ENCODE measurements around the gene GPLD1. TPM values are rescaled to one million over a fixed set of nuclear protein-coding genes. Genes with fewer than 3 reads are reported as not detected.
"Not testable (repeated sequence)": the region's sequence is repeated elsewhere in the genome, so short reads cannot be mapped to it uniquely, and the experiment has no call there.

GPLD1 gene
- total RNA-seq, 1 donor from 2014 or later = 1.4 TPM

DNA sequence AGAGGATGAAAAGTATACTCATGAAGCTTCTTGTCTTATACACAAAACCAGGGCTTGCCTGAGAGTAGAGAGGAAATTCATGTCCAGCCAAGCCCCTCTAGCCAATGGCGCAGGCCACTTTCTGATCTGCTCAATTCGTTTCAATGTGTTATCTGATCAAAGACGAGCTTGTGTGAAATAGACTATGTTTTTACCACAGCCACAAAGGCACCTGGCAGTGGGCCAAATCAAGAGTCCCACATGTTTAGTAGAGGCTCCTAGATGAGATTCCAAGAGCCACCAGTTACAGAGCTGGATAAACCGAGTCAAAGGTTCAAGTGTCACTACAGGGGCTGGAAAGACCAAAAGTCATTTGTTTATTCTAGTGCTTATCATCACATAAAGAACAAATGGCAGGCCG lies 34.9 kb downstream of the GPLD1 start:
- ATAC-seq = no peak

DNA sequence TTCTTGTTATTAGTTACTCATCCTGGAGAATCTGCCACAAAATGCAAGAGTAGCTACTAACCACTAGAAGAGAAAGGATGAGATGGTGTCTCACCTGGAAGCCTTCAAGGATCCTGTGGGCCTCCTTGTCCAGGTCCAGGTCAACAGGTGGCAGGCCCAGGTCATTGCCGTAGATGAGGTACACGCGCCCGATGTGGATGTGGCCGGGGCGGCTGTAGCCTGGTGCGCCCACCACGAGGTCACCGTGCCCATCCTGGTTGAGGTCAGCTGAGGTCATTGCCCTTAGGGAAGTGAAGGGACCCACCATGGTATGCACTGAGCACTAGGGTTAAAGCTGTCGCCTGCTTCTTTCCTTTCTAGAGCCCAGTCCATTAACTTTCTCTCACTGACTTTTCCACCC lies 35.5 kb downstream of the GPLD1 start:
- ATAC-seq = no peak

DNA sequence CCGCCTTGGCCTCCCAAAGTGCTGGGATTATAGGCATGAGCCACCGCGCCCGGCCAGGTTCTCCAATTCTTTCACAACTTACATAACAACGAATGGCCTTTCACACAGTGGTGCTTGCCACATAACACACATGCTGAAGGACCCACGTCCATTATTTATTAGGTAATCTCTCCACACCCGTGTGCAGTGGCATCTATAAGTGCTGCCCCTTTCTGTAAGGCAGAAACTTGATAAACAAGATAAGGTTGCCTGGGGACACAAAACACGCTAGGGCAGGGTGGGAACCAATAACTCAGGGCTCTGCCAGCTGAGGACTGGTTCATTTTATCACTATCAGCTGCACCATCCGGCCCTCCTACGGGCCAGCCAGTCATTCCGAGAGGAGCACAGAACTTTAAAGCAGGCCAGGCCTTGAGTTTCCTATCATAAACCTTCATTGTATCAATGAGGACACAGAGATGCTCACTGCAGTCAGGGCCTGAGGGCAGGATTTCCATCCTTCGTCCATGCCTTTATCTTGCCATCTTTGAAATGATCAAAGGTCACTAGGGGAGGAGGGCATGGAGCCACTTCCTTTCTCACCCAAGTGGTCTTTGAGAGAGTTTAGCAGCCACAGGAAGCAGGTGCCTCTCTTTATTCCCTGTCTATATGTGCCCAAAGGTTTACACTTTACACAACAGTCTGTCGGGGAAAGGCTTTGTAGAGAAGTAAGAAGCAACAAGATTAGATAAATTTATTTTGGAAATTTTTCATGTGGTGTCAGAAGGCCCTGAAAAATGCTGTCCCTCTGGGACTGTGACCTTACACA lies 37.6 kb downstream of the GPLD1 start:
- ATAC-seq = peak; percentile 28

DNA sequence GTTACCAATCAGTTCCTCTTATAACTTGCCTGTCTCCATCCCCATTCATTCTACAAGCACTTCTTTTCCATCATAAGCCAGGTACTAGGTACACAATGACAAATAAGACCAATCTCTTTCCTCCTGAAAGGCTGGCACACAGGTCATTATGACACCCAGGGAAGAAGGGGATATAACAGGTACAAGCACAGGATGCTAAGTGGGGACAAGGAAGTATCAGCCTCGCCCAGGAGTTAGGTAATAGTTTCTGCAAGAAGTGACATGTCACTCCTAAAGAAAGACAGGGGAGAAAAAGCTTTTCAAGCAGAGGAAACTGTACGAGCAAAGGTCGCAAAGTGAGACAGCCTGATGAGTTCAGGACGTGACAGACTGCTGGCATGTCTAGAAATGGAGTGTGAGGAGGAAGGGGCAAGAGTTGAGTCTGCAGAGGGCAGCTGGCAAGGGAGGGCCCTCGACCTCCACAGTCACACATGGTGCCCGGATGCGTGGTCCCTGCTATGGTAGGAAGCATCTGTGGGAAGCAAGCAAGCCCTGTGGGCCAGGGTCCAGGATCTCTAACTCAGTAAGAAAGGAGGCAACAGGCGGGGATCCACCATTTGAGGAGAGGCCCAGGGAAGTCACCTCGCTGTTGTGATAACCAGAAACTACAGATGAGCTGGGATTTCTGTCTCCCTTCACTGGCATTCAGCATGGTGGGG lies 40.4 kb downstream of the GPLD1 start:
- ATAC-seq = peak; percentile 93

DNA sequence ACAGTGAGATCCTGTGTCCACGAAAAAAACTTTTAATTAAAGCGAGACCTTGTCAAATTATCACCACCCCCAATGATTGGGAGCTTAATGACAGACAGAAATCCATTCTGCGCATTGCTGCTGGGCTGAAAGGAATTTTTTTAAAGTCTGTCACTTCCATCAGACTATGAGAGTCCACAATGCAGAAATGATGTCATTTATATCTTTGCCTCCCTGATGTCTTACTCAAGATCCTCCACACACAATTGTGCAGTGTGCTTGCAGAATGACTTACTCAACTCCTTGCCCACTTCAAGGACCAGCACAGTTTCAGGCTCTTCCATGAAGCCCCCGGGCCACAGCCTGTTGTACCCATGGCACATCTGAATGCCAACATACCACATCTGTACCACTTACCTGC lies 41.0 kb downstream of the GPLD1 start:
- ATAC-seq = peak; percentile 15

DNA sequence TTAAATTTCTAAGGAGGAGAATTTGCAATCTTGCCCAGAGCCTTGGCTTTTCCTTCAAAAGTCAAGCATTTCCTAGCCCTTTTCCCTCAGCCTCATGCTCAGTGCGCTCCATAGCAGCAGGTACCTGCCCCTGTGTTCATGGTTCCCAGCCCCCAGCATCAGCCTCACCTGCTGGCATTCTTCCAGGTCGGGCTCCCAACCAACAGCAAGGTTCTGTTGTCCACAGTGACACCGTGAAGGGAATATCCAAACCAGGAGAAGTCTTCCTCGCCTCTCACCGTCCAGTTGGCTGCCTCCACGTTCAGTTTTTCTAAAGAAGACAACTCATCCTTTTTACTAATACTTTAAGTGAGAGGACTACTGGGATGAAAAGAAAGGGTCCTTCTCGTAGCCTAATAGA lies 42.7 kb downstream of the GPLD1 start:
- no peak for ATAC-seq

DNA sequence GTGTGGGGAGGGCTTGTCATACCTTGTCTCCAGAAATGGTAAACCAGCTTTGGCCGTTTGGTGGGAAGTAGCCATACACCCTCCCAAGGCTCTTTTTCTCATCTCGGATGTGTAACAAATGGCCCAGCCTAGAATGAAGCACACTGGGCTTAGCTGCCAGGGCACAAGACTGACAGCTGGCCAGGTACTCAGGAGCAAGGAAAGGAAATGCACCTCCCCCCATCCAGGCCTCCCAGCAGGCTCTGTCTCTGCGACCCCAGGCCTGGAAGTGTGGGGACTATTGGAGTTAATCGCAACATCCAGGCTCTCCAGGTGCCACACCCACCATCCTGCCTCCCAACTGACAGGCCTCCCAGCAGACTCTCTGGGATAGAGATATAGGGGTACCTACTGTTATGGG lies 43.7 kb downstream of the GPLD1 start:
- no peak for ATAC-seq

DNA sequence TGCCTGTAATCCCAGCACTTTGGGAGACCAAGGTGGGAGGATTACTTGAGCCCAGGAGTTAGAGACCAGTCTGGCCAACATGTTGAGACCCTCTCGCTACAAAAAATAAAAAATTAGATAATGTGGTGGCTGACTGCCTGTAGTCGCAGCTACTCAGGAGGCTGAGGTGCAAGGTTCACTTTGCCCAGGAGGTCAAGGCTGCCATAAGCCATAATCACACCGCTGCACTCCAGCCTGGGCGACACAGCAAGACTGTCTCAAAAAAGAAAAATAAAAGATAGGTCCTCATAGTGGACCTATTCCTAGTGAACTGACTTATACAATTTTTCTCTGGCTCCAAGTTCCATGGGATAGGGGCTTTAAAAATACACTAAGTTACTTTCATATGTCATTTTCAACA lies 44.8 kb downstream of the GPLD1 start:
- no peak for ATAC-seq

DNA sequence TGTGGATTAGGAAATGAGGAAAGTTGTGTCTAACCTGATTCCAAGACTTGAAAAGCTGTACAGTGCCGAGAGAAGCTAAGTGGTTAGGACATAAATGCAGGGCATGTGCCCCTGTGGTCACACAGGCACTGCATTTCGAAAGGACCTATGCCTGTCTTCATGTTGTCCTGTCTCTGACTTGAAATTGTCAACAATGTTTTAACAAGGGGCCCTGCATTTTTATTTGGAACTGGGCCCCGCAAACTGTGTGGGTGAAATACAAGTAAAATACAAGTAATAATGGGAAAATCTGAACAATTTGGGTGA lies 47.8 kb downstream of the GPLD1 start:
- ATAC-seq = no peak

DNA sequence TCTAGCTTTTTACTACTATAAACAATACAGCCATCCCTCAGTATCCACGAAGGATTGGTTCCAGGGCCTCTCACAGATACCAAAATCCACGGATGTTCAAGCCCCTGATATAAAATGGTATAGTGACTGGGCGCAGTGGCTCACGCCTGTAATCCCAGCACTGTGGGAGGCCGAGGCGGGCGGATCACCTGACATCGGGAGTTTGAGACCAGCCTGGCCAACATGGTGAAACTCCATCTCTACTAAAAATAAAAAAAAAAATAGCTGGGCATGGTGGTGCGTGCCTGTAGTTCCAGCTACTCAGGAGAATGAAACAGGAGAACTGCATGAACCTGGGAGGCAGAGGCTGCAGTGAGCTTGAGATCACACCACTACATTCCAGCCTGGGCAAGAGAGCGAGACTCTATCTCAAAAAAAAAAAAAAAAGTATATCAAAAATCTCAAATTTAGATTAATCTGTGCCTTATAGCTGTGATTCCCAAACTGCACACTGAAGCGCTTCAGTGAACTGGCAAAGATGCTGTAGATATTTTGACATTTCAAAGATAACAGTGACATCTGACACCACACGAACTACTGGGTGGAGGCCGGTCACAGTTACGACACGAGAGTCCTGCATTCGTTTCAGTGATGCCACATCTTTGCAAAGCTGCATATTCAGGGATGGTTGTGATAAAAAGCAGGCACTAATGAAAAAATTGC lies 48.3 kb downstream of the GPLD1 start:
- ATAC-seq = no peak

DNA sequence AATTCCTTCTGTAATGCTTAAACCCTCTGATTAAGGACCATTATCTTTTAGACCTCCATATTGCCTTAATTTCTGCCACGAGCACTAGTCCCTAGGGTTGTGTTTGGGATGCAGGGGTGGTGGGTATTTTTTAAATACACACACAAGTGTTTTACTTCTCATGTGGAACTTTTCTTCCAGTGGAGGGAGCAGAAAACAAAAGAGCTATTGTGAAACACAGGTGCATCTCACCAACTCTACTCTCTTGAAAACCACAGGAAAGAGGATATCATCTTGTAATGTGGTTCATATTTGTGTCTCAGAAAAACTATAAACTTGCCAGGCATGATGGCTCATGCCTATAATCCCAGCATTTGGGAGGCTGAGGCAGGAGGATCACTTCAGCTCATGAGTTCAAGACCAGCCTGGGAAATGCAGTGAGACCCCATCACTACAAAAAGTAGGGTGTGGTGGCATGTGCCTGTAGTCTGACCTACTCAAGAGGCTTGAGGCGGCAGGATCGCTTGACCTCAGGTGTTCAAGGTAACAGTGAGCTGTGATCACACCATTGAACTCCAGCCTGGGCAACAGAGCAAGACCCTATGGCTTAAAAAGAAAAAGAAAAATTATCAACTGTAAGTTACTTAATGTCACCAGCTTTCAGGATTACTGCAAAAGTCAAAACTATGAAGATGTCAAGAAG lies 49.4 kb downstream of the GPLD1 start:
- ATAC-seq = no peak

DNA sequence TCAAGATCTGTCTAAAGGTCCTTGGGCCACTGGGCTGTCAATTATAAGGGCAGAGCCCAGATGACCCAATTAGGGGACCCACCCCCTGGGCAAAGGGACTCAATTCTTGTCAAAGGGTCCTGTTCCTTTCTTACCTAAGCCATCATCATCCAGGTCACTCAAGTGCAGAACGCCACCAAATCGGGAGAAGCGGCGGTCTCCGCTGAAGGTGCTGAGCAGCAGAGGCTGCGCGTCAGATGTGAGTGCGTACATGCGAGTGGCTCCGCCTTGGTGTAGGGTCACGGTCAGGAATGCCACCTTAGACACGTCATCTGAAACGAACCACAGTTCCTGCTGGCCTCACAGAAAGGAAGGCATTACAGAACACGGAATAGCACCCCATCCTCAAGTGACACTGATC lies 52.4 kb downstream of the GPLD1 start:
- no peak for ATAC-seq

DNA sequence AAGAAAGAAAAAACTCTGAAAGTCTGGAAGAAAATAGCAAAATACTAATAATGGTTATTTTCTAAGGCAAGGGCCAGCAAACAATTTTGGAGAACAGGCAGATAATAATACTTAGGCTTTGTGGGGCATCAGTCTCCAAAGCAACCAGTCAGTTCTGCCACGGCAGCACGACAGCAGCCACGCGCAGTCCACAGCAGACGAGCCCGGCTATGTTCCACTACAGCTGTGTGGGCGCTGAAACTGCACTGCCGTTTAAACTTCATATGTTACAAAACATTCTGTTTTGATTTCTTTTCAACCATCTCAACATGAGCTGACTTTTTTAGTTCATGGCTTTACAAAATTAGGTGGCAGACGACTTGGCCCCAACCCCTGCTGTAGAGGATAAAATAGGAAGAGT lies 56.8 kb downstream of the GPLD1 start:
- no peak for ATAC-seq

DNA sequence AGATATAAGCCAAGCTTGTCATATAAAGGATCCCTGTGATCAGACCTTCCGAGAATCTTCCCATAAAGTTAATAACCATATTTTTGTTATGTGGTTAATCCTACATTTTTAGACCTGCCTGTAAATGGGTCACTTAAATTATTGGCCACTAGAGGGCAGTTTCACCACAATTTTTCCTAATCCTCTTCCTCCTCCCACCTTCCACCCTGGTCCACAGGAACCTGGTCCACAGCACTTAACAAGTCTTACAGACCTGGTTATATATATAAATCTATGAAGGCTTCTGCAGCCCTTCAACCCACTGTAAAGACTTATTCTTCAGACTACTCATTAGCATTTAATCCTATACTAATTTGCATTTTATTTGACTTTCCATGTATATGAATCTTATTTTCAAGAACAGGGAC lies 58.3 kb downstream of the GPLD1 start:
- ATAC-seq = peak; percentile 59

DNA sequence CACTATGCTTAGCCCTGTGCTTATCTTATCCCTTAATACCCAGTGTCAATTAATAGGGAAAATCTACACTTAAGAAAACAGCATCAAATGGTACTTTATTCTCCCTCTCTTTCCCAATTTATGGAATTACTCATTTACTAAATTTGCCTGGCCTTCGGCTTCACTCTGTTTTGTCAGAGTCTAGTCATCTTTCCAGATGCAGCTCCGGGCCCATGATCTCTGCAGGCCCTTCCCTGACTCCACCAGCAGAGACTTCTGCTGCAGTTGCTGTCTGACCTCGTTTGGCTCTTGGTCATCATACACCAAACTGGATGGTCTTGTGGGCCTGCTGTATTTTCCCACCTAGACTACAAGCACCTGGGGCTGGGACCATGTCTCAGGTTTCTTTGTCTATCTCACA lies 59.3 kb downstream of the GPLD1 start:
- ATAC-seq = no peak

DNA sequence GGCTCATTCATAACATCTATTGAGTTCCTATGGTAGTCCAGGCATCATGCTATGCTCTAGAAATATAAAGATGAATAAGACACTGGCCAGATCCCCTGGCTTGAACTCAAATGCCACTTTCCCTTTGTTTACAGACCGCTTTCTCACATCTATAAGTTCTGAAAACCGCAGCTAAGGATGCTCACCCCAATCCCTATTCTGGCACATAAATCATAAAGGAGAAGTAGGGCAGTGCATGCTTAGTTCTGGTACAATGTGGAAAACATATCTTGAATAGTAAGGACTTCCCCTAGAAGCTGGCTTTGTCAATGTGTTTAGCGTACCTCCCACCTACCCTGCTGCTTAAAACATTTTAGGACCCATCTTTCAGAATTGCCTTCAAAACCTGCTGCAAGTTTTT lies 60.2 kb downstream of the GPLD1 start:
- no peak for ATAC-seq

DNA sequence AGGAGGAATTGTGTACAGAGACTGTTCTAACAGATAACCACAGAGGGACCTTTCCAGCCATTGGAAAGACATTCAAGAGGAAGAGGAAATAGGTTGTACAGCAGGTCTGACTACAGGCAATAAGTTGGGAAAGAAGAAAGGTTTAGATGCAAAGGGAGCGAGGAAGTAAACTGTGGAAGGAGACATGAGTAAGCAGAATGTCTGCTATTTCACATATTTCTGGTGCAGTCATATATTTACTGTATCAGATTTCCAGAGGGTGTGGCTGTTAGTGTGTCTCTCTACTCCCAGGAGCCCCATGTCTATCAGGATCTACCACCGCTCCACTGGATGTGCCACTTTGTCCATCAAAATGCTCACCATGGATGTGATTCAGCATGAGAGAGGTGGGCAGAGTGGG lies 60.8 kb downstream of the GPLD1 start:
- peak; percentile 77 for ATAC-seq

DNA sequence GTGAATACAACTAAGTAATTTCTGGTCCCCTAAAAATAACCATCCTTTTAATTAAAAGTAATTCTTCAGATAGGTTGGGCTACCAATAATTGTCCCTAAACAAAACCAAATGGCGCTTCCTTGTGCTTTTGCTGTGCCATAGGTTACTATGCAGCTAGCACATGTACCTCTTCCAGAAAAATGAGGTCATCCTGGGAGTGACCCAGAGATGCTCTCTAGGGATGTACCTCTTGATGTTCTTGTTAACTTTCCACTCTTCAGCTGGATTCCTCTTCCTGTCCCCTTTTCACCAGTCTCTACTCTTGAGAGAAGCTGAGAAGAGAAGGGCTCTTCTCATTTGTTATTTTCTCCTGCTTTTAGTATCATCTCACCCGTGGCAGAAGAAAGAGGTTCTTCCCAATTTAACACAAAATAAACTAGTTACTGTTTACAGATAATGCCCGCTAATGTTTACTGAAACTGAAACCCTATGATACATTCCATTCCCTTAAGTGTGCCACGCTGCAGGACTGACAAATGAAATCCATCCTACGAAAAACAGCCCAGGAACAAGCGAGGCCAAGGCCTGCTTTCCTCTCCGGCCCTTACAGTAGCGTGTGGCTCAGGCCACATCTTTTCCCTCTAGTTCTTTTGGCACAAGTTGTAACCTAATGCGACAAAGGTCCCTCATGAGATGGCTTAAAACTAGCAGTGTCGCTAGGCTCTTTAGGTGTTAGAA lies 62.5 kb downstream of the GPLD1 start:
- ATAC-seq = no peak

DNA sequence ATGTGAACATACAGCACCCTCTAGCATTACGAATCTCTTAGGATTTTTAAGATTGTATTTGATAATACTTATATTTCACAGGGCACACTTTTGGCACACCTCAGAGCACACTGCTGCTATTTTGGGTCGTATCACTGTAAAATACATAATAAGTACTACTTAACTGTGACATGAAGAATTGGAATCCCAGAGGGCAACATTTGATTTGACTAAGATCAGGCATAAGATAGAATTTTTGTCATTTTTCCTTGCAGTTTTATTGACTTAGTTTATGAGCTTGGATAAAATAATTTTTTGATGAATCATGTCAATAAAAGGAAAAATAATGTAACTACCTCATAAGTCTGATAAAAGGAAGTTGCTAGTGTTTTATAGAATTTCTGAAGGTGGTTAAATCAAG lies 64.3 kb downstream of the GPLD1 start:
- ATAC-seq = no peak

DNA sequence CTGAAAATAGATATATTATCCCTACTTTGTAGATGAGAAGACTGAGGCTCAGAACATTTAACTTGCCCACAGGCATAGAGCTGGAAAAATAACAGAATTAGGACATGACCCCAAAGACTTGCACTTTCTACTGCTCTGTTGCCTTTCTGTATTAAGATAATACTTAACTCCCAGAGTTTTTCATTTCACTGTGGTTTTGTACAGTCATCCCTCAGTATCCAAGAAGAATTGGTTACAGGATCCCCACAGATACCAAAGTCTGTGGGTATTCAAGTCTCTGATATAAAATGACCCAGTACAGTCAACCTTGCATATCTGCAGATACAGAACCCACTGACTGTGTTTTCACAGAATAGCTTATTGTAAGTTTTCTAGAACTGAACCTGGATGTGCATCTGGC lies 69.9 kb downstream of the GPLD1 start:
- no peak for ATAC-seq

DNA sequence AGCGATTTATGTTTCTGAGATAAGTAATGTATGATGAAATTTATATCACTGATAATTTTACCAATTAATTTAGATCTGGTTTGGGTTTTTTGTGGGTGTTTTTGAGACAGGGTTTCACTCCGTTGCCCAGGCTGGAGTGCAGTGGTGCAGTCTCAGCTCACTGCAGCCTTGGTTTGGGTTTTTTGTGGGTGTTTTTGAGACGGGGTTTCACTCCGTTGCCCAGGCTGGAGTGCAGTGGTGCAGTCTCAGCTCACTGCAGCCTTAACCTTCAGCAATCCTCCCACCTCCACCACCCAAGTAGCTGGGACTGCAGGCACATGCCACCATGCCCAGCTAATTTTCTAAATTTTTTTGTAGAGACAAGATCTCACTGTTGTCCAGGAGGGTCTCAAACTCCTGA lies 73.6 kb downstream of the GPLD1 start:
- no peak for ATAC-seq

DNA sequence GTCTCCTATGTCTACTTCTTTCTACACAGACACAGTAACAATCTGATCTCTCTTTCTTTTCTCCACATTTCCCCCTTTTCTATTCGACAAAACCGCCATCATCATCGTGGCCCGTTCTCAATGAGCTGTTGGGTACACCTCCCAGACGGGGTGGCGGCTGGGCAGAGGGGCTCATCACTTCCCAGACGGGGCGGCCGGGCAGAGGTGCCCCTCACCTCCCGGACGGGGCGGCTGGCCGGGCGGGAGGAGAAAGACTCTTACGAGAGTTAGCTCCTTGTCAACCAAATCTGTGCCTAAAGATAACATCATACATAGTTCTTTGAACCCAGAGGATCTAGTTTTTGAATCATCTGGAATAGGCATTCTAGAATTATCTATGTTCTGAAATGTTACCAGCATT lies 74.8 kb downstream of the GPLD1 start:
- not testable (repeated sequence) for ATAC-seq

DNA sequence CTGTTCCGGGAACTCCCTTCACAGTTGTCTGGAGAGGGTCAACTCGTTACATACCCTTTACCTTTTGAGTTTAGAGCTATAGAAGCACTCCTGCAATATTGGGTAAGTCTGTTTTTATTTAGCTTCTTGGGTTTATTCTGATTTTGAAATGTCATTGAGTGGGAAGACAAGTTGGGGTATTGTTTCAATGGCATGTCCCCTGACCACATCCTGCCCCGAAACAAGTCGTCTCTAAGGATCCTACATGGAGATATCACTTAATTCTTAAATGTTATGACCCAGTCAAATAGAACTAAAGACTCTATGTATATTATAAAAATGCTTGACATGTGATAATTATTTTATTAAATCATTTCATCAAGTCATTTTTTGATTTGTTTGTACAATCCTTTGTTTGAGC lies 77.1 kb downstream of the GPLD1 start:
- no peak for ATAC-seq
